K562 (cell line): ENCODE data around the gene TRIM65. TPM values are rescaled to one million over a fixed set of nuclear protein-coding genes. Genes with fewer than 3 reads are reported as not detected.

Source experiments
- ATAC-seq: fragments of 200-7000 bp; cut with Tn5 transposase; 3 replicates; pipeline ENCODE4 v1.9.1; 2020; ENCODE audit warnings: moderate library complexity
- BruUV-seq: library from RNA; stranded (reverse); fragments of 400-500 nt; replicated peaks from 2 replicates; lab custom pipeline; 2021; lab: Mats Ljungman, UMichigan
- CTCF ChIA-PET: fragments of 300-600 bp; formaldehyde crosslinking; extraction: SDS; loops from one replicate; lab custom pipeline; 2021; ENCODE audit warnings: low intra/inter-chr PET ratio; lab: Yijun Ruan, JAX
- POLR2A ChIA-PET: fragments of 300-600, 350-650 bp; sonication (Branson Sonifier 250); formaldehyde crosslinking; extraction: SDS; loops from one replicate; lab custom pipeline; 2021; ENCODE audit warnings: antibody characterized with exemption, inconsistent platforms; lab: Yijun Ruan, JAX
- DNase-seq, 4 experiments: peaks; one replicate each; pipeline versions ENCODE4 v3.0.0 to v3.0.0-alpha.2; 2011 to 2018; ENCODE audit warnings: low spot score in 3 of 4, mixed read lengths in 3 of 4; ENCODE audit errors: extremely low read depth in 1 of 4
- FAIRE-seq: peaks from 2 replicates; lab custom pipeline; 2011; peaks lifted over from hg19 to GRCh38; lab: Jason Lieb, UNC
- H2AFZ ChIP-seq: 2 replicates; pipeline ENCODE4 v1.6.0; 2011; ENCODE audit warnings: low read depth, low read length, control low read depth, inconsistent platforms
- H3K27ac ChIP-seq: fragments of 200-600 bp; 3 replicates; pipeline ENCODE4 v1.8.0; 2011; ENCODE audit warnings: low read depth, mild to moderate bottlenecking, control low read depth, inconsistent platforms, low read length, moderate library complexity, mixed read lengths; ENCODE audit errors: extremely low read depth
- H3K27me3 ChIP-seq, 2 experiments: fragments of 300-600 bp in 1 of 2; 2 replicates in 1 of 2; 3 replicates in 1 of 2; pipeline versions ENCODE4 v1.6.0 to v1.8.0; 2011; ENCODE audit warnings: inconsistent platforms in 2 of 2, low read length in 2 of 2, mild to moderate bottlenecking in 1 of 2, mixed read lengths in 1 of 2, moderate library complexity in 1 of 2; ENCODE audit not compliant: control insufficient read depth in 2 of 2, insufficient read depth in 2 of 2
- H3K36me3 ChIP-seq: fragments of 300-600 bp; 3 replicates; pipeline ENCODE4 v1.8.0; 2011; ENCODE audit warnings: mild to moderate bottlenecking, low read length, inconsistent platforms; ENCODE audit not compliant: control insufficient read depth, insufficient read depth
- H3K4me1 ChIP-seq, 2 experiments: fragments of 200-600 bp in 1 of 2; replicated peaks in 1 of 2; 2 replicates in 1 of 2; 3 replicates in 1 of 2; pipeline versions ENCODE4 v1.5.1 to v1.8.0; 2011; ENCODE audit warnings: inconsistent platforms in 2 of 2, low read length in 2 of 2, mild to moderate bottlenecking in 1 of 2, mixed read lengths in 1 of 2, moderate library complexity in 1 of 2; ENCODE audit not compliant: control insufficient read depth in 2 of 2, insufficient read depth in 2 of 2
- H3K4me2 ChIP-seq: 2 replicates; pipeline ENCODE4 v1.6.1; 2011; ENCODE audit warnings: low read length, control low read depth, inconsistent platforms, mixed read lengths; ENCODE audit not compliant: insufficient read depth
- H3K4me3 ChIP-seq: fragments of 200-600 bp; sonication (generic), shearing (Covaris generic); 2 replicates; pipeline ENCODE4 v1.5.1; 2016; ENCODE audit warnings: control low read depth, inconsistent platforms
- H3K79me2 ChIP-seq: fragments of 200-600 bp; 3 replicates; pipeline ENCODE4 v1.8.0; 2011; ENCODE audit warnings: low read length, inconsistent platforms; ENCODE audit not compliant: control insufficient read depth, insufficient read depth
- H3K9ac ChIP-seq, 2 experiments: 2 replicates each; pipeline versions ENCODE4 v1.6.0 to v1.6.1; 2011; ENCODE audit warnings: low read depth in 2 of 2, low read length in 2 of 2, control low read depth in 1 of 2, inconsistent platforms in 1 of 2, mild to moderate bottlenecking in 1 of 2, mixed read lengths in 1 of 2; ENCODE audit not compliant: insufficient read depth in 1 of 2
- H3K9me1 ChIP-seq: one replicate; pipeline ENCODE4 v1.6.0; 2011; ENCODE audit warnings: inconsistent platforms, mild to moderate bottlenecking, low read length, moderate library complexity; ENCODE audit not compliant: control insufficient read depth, insufficient read depth
- H3K9me3 ChIP-seq: replicated peaks from 2 replicates; pipeline ENCODE4 v1.5.1; 2011; ENCODE audit warnings: low read depth, low read length, inconsistent platforms; ENCODE audit not compliant: control insufficient read depth, insufficient read depth
- H4K20me1 ChIP-seq: replicated peaks from 2 replicates; pipeline ENCODE4 v1.6.1; 2011; ENCODE audit warnings: low read length, inconsistent platforms, mixed read lengths; ENCODE audit not compliant: control insufficient read depth, insufficient read depth
- BMI1 ChIP-seq: fragments of 150-350 bp; IDR thresholded peaks from 2 replicates; pipeline ENCODE4 v1.6.1; 2014; ENCODE audit warnings: low read length
- CCAR2 ChIP-seq: fragments of 200-400 bp; formaldehyde crosslinking; IDR thresholded peaks from 2 replicates; pipeline ENCODE4 v1.6.1; 2017; ENCODE audit warnings: mild to moderate bottlenecking, low read depth, low read length
- HMBOX1 ChIP-seq: sonication (generic); IDR thresholded peaks from 2 replicates; pipeline ENCODE4 v1.6.1; 2016
- MAX ChIP-seq: sonication (generic); formaldehyde crosslinking; IDR thresholded peaks from 2 replicates; pipeline ENCODE4 v1.9.0; 2022; ENCODE audit warnings: mild to moderate bottlenecking, missing genetic modification reagents
- NFIX ChIP-seq: fragments of 250-450 bp; sonication (Bioruptor Pico); IDR thresholded peaks from 2 replicates; pipeline ENCODE4 v1.4.0; 2020; ENCODE audit warnings: low read depth, mild to moderate bottlenecking, moderate library complexity
- SAFB2 ChIP-seq: fragments of 200-400 bp; formaldehyde crosslinking; IDR thresholded peaks from 2 replicates; pipeline ENCODE4 v1.6.1; 2018; ENCODE audit warnings: borderline replicate concordance, low read length, low read depth, moderate library complexity; ENCODE audit not compliant: severe bottlenecking
- SRSF9 ChIP-seq: fragments of 200-400 bp; formaldehyde crosslinking; IDR thresholded peaks from 2 replicates; pipeline ENCODE4 v1.6.1; 2017; ENCODE audit warnings: low read depth, low read length, borderline replicate concordance
- STAT5A ChIP-seq: IDR thresholded peaks from 2 replicates; pipeline ENCODE4 v1.6.1; 2012; ENCODE audit warnings: low read length, inconsistent platforms, borderline replicate concordance
- U2AF2 ChIP-seq: fragments of 200-400 bp; formaldehyde crosslinking; optimal IDR thresholded peaks from 2 replicates; pipeline ENCODE3; 2017; ENCODE audit warnings: low read depth, mild to moderate bottlenecking, low read length
- ZNF274 ChIP-seq: IDR thresholded peaks from 2 replicates; pipeline ENCODE4 v1.6.1; 2011; ENCODE audit warnings: low read depth, mild to moderate bottlenecking, low read length, moderate library complexity, borderline replicate concordance
- ZNF311 ChIP-seq: fragments of 250-450 bp; sonication (Bioruptor Pico); IDR thresholded peaks from 2 replicates; pipeline ENCODE4 v1.4.0; 2020; ENCODE audit warnings: mild to moderate bottlenecking, moderate library complexity
- ZNF347 ChIP-seq: fragments of 450-650 bp; formaldehyde crosslinking; IDR thresholded peaks from 2 replicates; pipeline ENCODE4 v1.4.0; 2020; ENCODE audit warnings: low read depth, mild to moderate bottlenecking, moderate library complexity
- WGBS: fragments of 100-300 bp; shearing (Covaris generic); methylation state at CpG from one replicate; pipeline ENCODE4 v1.1.6; 2016; ENCODE audit warnings: low coverage, mixed read lengths; ENCODE audit not compliant: insufficient coverage; ENCODE audit errors: missing lambda C conversion rate; 5-methylcytosine and 5-hydroxymethylcytosine counted together
- in situ Hi-C: fragments of 300-500 bp; cut with MboI; formaldehyde crosslinking; loops from 4 replicates; pipeline ENCODE4 v1.15.0; 2018; ENCODE audit warnings: inconsistent platforms, mixed read lengths
- intact Hi-C: fragments of 100-400 bp; cut with micrococcal nuclease; formaldehyde crosslinking; loops from 2 replicates; pipeline ENCODE4 v1.14.2; 2022
- polyA plus RNA-seq, 8 experiments: library from polyadenylated mRNA; depleted of rRNA in 4 of 8; stranded (reverse) in 5 of 8; unstranded in 3 of 8; fragments of >200 nt; fragmentation: Nextera tagmentation in 2 of 8; fragmentation: Illumina TruSeq in 1 of 8; extraction: Ambion mirVana in 2 of 8; extraction: Trizol in 1 of 8; gene quantifications; 2 replicates each; pipeline versions ENCODE4 v1.2.1 to v1.2.3, GENCODE V29; 2011 to 2014; ENCODE audit warnings: inconsistent platforms in 1 of 8, missing spikeins in 1 of 8
- total RNA-seq, 7 experiments: library from RNA; depleted of rRNA in 6 of 7; stranded (reverse); fragments of >200 nt in 6 of 7; fragmentation: Illumina TruSeq in 2 of 7; extraction: Trizol in 2 of 7; gene quantifications; 2 replicates each; pipeline versions ENCODE4 v1.2.1 to v1.2.3, GENCODE V29; 2011 to 2021; ENCODE audit warnings: low replicate concordance in 1 of 7

TRIM65 gene
- total and polyA plus RNA-seq, 9 of the 15 experiments (the other 6 are each of a cell fraction or from before 2014, with no cell fraction given) = 2.8 to 45.7 (median 22.9) TPM

GRCh38 chr17:75909051-75909811 is 12.5 kb upstream of the TRIM65 start:
- ChIA-PET CTCF (no interaction called here), POLR2A (interaction anchor here (0.5 to 1.6 kb wide), 7 partner anchors 12 to 330 kb away, joined by 3 to 8 read pairs (median 3); partner anchors contain the start of gene TRIM65)
- H2AFZ ChIP-seq = no peak overlapping the region
- H4K20me1 ChIP-seq = no peaks in the 10 kb centered on the region
- no peak overlapping the region for H3K4me3 ChIP-seq
- H3K4me1 ChIP-seq = peaks cover 6 to 39% of the 10 kb centered on the region in 2 experiments; a peak in 3 of 5 replicates
- H3K27ac ChIP-seq = no peak overlapping the region
- BruUV-seq = no TSS peak
- no peak for FAIRE-seq
- no peaks in the 10 kb centered on the region for H3K9me3 ChIP-seq
- 66% methylated on average over 14 of the region's 14 CpGs for WGBS
- no peak overlapping the region for H3K9ac ChIP-seq
- H3K4me2 ChIP-seq = no peak overlapping the region
- intact Hi-C loops (loop anchor here (5.0 kb wide), 1 partner anchor 78 kb away; no protein-coding TSS in a partner anchor), in situ Hi-C loops (loop anchor here (5.0 kb wide), 1 partner anchor 98 kb away; no protein-coding TSS in a partner anchor)
- no peak for ATAC-seq
- H3K9me1 ChIP-seq = no peaks in the 10 kb centered on the region
- peaks cover 3% of the 10 kb centered on the region for H3K79me2 ChIP-seq
- H3K27me3 ChIP-seq = no peaks in the 10 kb centered on the region
- no peak for TF ChIP-seq HMBOX1
- TF ChIP-seq ZNF311 (CRISPR knock-in tag) = no peak
- no peak for TF ChIP-seq NFIX
- TF ChIP-seq STAT5A = no peak
- TF ChIP-seq BMI1 = no peak
- TF ChIP-seq CCAR2 = no peak
- no peak for TF ChIP-seq MAX (CRISPR knock-in tag)
- no peak for TF ChIP-seq ZNF274
- no peak for TF ChIP-seq U2AF2
- no peak for TF ChIP-seq SAFB2
- no peak for TF ChIP-seq SRSF9
- TF ChIP-seq ZNF347 = no peak
- peaks cover 3% of the 10 kb centered on the region; the same call in 1 of the 3 replicates for H3K36me3 ChIP-seq
- DNase-seq = no peak
